NCI-H82 treated with DMSO at 0.1 percent for 48 hours (cell line): ENCODE results near the gene IQGAP3.

Experiments
- DNase-seq: peaks from one replicate; lab custom pipeline; 2025; ENCODE audit not compliant: unreplicated experiment; lab: John Stamatoyannopoulos, UW

The IQGAP3 gene

DNA sequence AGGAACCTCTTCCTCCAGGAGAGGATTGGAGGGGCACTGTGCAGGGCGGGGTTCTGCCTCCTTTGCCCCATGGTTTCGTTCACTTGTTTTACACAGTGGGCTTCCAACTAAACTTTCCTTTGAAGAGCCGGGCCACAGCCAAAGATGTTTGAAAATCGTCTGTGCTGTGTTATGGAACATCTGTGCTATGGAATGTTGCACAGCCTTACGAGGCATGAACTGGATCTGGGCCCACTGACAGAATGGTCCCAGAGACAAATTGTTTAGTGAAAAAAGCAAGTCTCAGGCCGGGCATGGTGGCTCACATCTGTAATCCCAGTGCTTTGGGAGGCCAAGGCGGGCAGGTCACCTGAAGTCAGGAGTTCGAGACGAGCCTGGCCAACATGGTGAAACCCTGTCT is 59.2 kb downstream of the IQGAP3 start:
- no peak for DNase-seq

GRCh38 chr1:156511644-156512043 is 60.7 kb downstream of the IQGAP3 start:
- no peak for DNase-seq

GRCh38 chr1:156510709-156511108 is 61.7 kb downstream of the IQGAP3 start:
- no peak for DNase-seq

- DNase-seq = no peak
Observed at GRCh38 chr1:156509424-156510034, 62.8 kb downstream of the IQGAP3 start.

GRCh38 chr1:156508955-156509234 is 63.5 kb downstream of the IQGAP3 start:
- no peak for DNase-seq

- DNase-seq = no peak
Observed at GRCh38 chr1:156508205-156508954, 64.0 kb downstream of the IQGAP3 start.

DNA sequence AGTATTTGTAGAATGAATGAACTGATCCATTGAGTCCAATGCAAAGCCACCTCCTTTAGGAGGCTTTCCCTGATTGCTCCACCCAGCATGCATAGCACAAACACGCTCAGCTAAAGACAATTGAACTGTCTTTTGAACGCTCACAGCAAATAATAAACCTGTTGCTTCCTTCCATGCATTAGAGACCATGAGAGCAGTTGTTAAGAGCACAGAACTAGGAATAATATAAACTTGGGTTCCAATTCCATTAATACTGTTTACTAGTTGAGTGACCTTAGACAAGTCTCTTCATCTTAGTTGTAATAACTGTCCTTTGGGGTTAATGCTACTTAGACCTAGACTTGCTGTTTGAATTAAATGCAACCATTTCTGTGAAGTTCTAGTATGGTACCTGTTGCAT is 65.9 kb downstream of the IQGAP3 start:
- no peak for DNase-seq

- DNase-seq = no peak
Observed at GRCh38 chr1:156505679-156506298, 66.6 kb downstream of the IQGAP3 start.

- peak; percentile 96 for DNase-seq
Observed at GRCh38 chr1:156504821-156505678, 67.3 kb downstream of the IQGAP3 start.

DNA sequence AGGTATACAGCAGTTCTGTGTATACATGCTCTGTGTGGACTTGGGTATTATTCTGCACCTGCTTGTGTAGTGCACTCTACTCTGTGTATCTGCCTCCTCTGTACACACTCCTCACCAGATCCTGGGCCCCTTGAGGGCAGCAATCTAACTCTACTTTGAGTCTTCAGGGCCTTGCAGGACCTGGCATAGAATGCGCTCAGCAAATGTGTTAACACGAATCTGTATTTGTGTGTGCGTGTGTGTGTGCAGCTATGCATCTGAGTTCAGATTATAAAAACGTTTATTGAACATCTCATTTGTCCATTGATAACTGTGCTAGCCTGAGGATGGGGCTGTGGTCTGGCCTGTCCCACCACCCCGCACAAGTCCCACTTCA is 67.9 kb downstream of the IQGAP3 start:
- peak; percentile 62 for DNase-seq

DNA sequence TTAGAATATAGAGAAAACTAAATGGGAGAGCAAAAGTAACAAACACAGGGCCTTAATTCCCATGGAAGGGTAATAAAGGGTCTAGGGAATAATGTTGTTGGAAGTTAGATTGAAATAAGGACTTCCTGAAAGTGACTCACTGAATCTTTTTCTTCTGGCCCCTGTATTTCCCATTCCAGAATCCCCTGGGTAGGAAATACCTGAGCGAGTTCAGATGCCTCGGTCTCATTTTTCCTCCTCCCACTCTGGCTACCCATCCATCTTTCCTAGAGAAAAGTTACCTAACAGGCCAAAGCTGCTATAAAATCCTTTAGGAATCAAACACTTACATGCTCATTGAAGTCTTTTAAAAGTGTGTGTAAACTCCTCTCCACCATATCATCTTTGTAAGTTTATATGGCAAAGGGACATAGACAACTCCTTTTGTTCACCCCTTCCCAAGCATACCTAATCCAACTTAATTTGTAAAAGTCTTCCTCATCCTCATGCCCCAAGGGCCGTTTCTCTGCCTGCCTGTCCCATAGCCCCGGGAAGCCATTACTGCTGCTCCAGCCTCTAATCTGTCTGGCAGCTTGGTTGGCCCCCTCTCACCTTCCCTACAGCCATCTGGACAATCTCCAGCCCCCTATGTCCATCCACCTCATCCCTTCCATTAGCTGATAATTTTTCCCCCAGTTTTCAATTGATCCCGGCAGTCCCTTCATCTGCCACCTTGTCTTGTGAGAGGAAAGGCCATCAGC is 68.5 kb downstream of the IQGAP3 start:
- DNase-seq = peak; percentile 61

DNA sequence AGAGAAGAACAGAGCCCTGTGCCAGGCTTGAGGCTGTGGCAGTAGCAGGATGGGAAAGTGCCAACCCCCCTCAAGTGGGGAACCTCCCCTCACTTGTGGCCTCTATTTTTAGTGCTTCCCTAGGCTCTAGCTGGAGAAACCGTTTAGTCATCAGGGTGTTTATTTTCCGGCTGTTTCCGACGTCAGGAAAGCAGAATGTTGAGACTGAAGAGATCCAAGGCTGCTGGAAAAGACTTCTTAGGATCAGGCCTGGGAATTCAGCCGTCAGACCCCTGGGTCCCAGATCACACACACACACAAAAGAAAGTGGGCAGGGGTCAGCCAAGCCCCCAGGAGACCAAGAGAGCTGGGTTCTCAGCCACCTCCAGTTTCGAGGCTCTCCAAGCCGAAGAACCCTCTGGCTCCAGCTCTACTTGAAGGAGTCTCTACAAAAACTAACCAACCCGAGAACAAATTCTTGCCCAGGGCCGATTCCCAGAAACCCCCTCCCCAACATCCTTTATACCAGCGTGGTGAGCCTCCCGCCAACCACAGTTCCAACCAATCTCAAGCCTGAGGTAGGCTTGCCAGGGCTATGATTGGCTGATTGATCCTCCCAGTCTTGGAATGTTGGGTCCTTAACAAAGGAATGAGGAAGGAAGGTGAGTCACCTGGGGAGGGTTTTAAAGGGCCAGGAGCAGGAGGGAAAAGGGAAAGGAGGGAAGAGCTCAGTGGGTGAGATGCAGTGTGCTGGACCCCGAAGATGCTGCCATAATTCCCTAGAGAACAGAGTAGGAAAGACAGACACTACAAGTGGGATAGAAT is 69.3 kb downstream of the IQGAP3 start:
- no peak for DNase-seq

DNA sequence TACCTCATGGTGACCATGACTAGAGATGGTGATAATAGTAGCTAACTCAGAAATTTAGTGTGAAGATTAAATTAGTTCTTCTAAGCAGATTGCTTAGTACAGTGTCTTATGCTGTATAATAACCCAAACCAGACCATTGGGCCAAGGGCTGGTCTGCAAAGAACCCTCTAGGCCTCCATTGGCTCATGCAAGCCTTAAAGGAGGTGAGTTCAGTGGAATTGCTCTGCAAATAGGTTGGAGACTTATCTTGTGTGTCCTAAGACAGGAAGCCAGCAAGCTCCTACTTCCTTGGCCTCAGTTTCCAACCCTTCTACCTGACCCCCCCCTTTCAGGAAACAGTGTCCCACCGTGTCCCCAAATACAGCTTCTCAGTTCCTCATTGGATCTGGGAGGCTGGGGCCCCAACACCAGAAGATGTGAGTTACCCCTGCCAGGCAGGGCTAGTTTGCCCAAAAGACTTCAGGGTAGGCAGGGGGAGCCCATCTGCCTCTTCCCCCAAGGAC is 69.9 kb downstream of the IQGAP3 start:
- DNase-seq = no peak

DNA sequence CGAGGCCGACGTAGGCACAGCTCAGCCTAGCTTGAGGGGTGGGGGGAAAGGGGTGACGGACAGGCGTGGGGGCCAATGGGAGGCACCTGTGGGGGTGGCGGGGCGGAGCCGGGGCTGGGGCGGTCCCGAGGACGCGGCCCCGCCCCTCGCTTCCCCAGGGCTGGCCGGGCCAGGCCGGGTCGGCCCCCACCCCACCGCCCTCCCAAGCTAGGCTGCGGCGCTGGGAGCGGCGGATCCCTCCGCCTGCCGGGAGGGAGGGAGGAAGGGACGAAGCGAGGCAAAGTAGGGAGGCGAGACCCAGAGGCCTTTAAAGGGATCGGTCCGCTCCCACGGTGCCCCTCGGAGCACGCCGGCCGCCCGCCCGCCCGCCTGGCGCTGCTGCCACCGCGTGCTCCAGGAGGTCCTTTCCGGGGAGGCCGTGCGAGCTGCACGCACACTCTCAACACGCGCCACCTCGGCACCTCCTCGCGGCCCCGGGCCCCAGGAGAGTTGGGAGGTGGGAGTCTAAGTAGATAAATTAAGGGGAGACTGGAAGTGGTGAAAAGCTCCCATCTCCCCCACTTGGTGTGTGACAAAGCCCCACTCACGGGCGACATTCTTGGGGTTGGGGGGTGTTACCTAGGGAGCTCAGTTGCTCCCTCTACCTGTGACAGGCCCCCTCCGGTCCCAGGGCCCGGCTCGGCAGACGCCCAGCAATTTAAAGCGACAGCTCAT is 71.4 kb downstream of the IQGAP3 start:
- peak; percentile 84 for DNase-seq

DNA sequence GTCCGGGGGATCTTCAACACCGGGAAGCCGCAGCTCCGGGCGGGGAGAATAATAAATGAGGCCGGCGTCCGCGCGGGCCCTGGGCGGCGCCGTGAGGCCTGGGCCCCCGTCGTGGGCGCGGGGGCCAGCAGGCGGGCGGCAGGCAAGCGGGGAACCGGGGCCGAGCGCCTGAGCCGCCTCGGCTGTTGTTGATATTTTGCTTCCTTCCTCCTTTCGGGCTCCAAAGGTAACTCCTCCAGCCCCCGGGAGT is 71.9 kb downstream of the IQGAP3 start, which contains the start of gene MEF2D:
MEF2D (minus strand) TSS at position 233 of the 250 bp plus-strand sequence. CDS start 17,483 bp downstream, outside the sequence.
- no peak for DNase-seq

DNA sequence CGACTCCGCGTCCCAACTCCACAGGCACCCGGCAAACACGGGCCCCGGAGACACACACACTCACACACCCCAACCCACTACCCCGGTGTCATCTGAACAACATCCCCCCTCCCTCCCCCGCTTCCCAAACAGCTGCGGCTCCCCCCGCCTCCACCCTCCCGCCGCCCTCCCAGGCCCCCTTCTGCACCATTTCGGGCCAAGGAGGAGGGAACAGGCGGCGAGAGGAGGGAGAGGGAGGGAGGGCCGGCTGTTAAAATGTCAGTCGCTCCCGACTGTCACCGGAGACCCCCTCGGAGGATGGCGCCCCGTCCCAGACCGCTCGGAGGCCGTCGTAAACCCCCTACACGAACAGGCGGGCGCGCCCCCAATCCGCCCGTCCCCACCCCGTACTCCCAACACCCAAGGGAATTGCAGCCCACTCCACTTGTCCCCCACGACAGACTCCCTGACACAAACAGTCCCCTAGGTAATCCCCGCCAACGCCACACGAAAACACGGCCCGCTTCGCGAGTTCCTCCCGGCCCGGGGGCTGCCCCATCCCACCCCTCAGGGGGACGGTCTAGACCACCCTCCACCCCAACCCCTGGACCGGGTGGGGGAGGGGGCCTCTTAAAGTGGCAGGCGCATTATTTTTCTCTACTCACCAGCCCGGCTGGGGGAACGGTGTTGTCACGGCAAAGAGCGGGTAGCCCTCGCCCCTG is 72.4 kb downstream of the IQGAP3 start:
- peak; percentile 25 for DNase-seq

- DNase-seq = no peak
Observed at GRCh38 chr1:156499194-156499841, 73.0 kb downstream of the IQGAP3 start.

DNA sequence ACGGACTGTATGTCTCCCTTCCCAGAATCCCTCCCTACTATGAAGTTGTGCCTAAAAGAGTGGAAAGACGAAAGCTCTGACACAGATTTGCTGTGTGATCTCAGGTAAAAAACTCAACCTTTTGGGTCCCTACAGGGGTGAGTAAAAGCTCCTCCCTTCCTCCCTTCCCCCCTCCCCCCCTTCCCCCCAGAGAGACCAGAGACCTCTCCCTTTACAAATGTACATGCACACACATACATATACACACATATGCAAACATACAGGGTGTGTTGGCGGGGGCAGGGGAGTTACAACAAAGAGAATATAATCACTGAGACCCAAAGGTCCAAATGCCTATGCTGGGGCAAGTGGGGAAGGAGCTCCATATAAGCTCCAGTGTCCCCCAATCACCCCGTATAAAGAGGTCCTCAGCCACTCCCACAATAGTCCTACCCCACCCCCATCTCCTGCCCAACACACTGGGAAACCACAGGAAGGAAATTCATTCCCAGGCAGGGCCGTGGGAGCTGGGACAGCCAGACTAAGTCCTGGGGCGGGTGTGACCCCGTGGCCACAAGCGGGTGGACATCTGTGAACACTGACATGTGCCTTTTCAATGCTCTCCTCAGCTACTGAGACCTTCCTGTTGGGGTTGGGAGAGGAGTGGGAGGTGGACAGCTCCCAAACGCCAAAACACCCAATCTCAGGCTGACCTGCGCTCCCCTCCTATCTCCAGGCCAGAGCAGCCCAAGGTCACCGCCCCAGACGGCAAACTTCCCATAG is 73.8 kb downstream of the IQGAP3 start:
- no peak for DNase-seq
